GM12864 (cell line): Measurements from ENCODE around the gene LRIT1.

Experiments
- DNase-seq: peaks from one replicate; pipeline ENCODE4 v3.0.0-alpha.2; 2011; ENCODE audit warnings: low read depth
- H3K4me3 ChIP-seq: 2 replicates; pipeline ENCODE4 v1.5.1; 2011; ENCODE audit warnings: mild to moderate bottlenecking, low read depth, low read length, control low read depth
- CTCF ChIP-seq: IDR thresholded peaks from 2 replicates; pipeline ENCODE4 v1.5.1; 2011; ENCODE audit warnings: low read depth, mild to moderate bottlenecking, moderate library complexity, low read length, control low read depth, inconsistent platforms; ENCODE audit errors: missing control alignments

LRIT1 gene

GRCh38 chr10:84254552-84255478 lies 13.5 kb upstream of the LRIT1 start:
- no peak for DNase-seq
- no peak overlapping the region for H3K4me3 ChIP-seq
- TF ChIP-seq CTCF = no peak

- DNase-seq = no peak
- H3K4me3 ChIP-seq = no peak overlapping the region
- TF ChIP-seq CTCF = no peak
Observed at GRCh38 chr10:84248794-84249193, 7.4 kb upstream of the LRIT1 start.

- no peak overlapping the region for H3K4me3 ChIP-seq
- TF ChIP-seq CTCF = no peak
- DNase-seq = no peak
Observed at GRCh38 chr10:84247496-84247895, 6.2 kb upstream of the LRIT1 start.

- H3K4me3 ChIP-seq = no peak within 1 kb of the TSS
- no peak for DNase-seq
- TF ChIP-seq CTCF = no peak
Observed at GRCh38 chr10:84244651-84245270, 3.4 kb upstream of the LRIT1 start, which contains the start of gene RGR. Gene RGR, plus strand, starts transcription at chr10:84245053. Its CDS starts 38 bp downstream, at chr10:84245091.

GRCh38 chr10:84243759-84244158 lies 2.4 kb upstream of the LRIT1 start:
- H3K4me3 ChIP-seq = no peak overlapping the region
- no peak for DNase-seq
- TF ChIP-seq CTCF = no peak

- no peak for DNase-seq
- no peak for TF ChIP-seq CTCF
- no peak overlapping the region for H3K4me3 ChIP-seq
Observed at GRCh38 chr10:84238909-84239308, 2.4 kb downstream of the LRIT1 start.
